ENCODE results near the gene EZR.

- TF ChIP-seq, protein P1, sequence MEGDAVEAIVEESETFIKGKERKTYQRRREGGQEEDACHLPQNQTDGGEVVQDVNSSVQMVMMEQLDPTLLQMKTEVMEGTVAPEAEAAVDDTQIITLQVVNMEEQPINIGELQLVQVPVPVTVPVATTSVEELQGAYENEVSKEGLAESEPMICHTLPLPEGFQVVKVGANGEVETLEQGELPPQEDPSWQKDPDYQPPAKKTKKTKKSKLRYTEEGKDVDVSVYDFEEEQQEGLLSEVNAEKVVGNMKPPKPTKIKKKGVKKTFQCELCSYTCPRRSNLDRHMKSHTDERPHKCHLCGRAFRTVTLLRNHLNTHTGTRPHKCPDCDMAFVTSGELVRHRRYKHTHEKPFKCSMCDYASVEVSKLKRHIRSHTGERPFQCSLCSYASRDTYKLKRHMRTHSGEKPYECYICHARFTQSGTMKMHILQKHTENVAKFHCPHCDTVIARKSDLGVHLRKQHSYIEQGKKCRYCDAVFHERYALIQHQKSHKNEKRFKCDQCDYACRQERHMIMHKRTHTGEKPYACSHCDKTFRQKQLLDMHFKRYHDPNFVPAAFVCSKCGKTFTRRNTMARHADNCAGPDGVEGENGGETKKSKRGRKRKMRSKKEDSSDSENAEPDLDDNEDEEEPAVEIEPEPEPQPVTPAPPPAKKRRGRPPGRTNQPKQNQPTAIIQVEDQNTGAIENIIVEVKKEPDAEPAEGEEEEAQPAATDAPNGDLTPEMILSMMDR (IDR thresholded peaks at IDR 0.05), result peak; percentile 65
- no peak for TF ChIP-seq ZFX (IDR thresholded peaks at IDR 0.05; ENCODE audit: borderline replicate concordance)
Observed at GRCh38 chr6:158799051-158799792, 19.9 kb downstream of the EZR start.

Measured in 22Rv1 (cell line).